ENCODE data around the gene SYTL3.

The SYTL3 gene

GRCh38 chr6:158758941-158759479 lies 109.2 kb downstream of the SYTL3 start:
- DNase-seq (ENCODE audit: extremely low spot score): no peak
- no peak for TF ChIP-seq CTCF (IDR thresholded peaks at IDR 0.05; ENCODE audit: control extremely low read depth, extremely low read depth, low read depth, missing control alignments)
- CTCF ChIA-PET: interaction anchor here (0.9 to 1.2 kb wide), 2 partner anchors 52 to 55 kb away, joined by 3 read pairs; no protein-coding TSS in a partner anchor
- POLR2A ChIA-PET: no interaction called here

GRCh38 chr6:158759966-158760617 lies 110.2 kb downstream of the SYTL3 start:
- CTCF ChIA-PET: interaction anchor here (1.2 to 1.3 kb wide), 3 partner anchors 9 to 56 kb away, joined by 3 to 4 read pairs (median 3); no protein-coding TSS in a partner anchor
- POLR2A ChIA-PET: no interaction called here

GRCh38 chr6:158760618-158761250 lies 110.9 kb downstream of the SYTL3 start:
- ChIA-PET POLR2A (no interaction called here), CTCF (interaction anchor here (1.2 to 1.3 kb wide), 3 partner anchors 10 to 22 kb away, joined by 3 to 4 read pairs (median 4); no protein-coding TSS in a partner anchor)
- no peak for TF ChIP-seq CTCF (IDR thresholded peaks at IDR 0.05; ENCODE audit: control extremely low read depth, extremely low read depth, low read depth, missing control alignments)
- DNase-seq (ENCODE audit: extremely low spot score): no peak

More at GRCh38 chr6:158759966-158760617, 110.2 kb downstream of the SYTL3 start:
- no peak for TF ChIP-seq CTCF (IDR thresholded peaks at IDR 0.05; ENCODE audit: control extremely low read depth, extremely low read depth, low read depth, missing control alignments)
- no peak for DNase-seq (ENCODE audit: extremely low spot score)

- POLR2A ChIA-PET: no interaction called here
- DNase-seq (ENCODE audit: extremely low spot score): no peak
- CTCF ChIA-PET: interaction anchor here (1.2 to 2.2 kb wide), 6 partner anchors 9 to 541 kb away, joined by 3 to 7 read pairs (median 4); no protein-coding TSS in a partner anchor
- TF ChIP-seq CTCF (IDR thresholded peaks at IDR 0.05; ENCODE audit: control extremely low read depth, extremely low read depth, low read depth, missing control alignments): no peak
Measured at GRCh38 chr6:158761746-158762145, 111.9 kb downstream of the SYTL3 start.

- ChIA-PET CTCF (interaction anchor here (0.9 to 2.2 kb wide), 8 partner anchors 9 to 542 kb away, joined by 3 to 7 read pairs (median 4); no protein-coding TSS in a partner anchor), POLR2A (interaction anchor here (0.6 kb wide), 1 partner anchor 30 kb away, joined by 3 read pairs; no protein-coding TSS in a partner anchor)
- no peak for TF ChIP-seq CTCF (IDR thresholded peaks at IDR 0.05; ENCODE audit: control extremely low read depth, extremely low read depth, low read depth, missing control alignments)
- no peak for DNase-seq (ENCODE audit: extremely low spot score)
Measured at GRCh38 chr6:158762787-158763433, 113.1 kb downstream of the SYTL3 start.
